GM18507 (cell line): ENCODE data around the gene JAKMIP1.

Experiments
- DNase-seq: peaks from one replicate; pipeline ENCODE4 v3.0.0; 2011; ENCODE audit warnings: low read depth; ENCODE audit not compliant: insufficient read length; ENCODE audit errors: extremely low spot score
- FAIRE-seq: peaks from 2 replicates; lab custom pipeline; 2011; peaks lifted over from hg19 to GRCh38; lab: Jason Lieb, UNC

JAKMIP1 gene

GRCh38 chr4:6205973-6206372 lies 5.6 kb upstream of the JAKMIP1 start:
- no peak for DNase-seq
- no peak for FAIRE-seq

- DNase-seq = no peak
- no peak for FAIRE-seq
Measured at GRCh38 chr4:6205567-6205931, 5.2 kb upstream of the JAKMIP1 start.

DNA sequence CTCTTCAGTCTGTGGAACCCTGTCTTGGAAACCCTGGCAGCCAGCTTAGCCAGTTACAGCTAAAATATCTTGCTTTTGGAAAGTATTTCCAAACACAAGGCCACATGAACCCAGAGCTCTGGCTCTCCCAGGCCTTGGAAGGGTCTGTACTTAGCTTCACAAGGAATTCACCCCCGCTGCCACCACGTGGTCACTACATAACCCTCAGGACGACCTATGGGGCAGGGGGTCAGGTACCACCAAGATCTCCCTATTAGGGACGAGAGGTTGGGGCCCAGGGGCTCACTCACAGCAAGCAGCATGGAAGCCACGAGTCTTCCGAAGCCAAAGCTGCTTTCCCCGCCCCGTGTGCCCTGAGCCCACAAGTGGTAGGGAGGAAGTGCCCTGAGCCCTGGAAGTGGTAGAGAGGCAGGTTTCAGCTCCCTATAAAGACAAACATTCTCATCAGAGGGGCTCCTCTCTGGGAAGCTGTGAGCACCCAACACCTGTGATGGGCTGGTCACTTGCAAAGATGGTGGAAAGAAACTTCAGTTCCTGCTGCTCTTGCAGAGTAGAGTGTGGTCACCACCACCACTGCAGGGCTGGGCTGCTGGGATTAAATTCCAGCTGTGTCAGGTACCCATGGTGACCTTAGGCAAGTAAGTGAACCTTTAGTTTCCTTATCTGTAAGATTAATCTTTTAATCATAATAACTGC lies 4.7 kb upstream of the JAKMIP1 start:
- FAIRE-seq (no peak), DNase-seq (no peak)

GRCh38 chr4:6204098-6204497 lies 3.7 kb upstream of the JAKMIP1 start:
- FAIRE-seq (no peak), DNase-seq (no peak)

GRCh38 chr4:6201580-6202091 lies 1.3 kb upstream of the JAKMIP1 start:
- DNase-seq (no peak), FAIRE-seq (peak; percentile 59)

DNA sequence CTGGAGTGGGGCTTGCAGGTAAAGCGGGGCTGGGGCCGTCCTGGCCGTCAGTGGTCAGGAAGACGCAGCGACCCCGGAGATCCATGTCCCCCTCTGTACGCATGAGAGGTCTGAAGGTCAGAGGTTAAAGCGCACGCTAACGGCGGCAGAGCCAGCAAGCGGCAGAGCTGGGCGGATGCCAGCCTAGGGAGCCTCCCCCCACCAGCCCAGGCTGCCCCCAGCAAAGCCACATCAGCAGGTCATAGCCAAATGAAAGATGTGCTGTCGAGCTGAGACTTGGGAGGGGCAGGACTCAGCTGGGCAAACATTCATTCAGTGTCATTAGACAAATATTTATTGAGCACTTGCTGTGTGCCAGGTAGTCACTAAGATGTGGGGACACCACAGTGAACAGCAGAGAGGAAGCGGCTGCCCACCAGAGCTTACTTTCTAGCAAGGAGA lies 593 bp upstream of the JAKMIP1 start:
- FAIRE-seq (no peak), DNase-seq (no peak)

- DNase-seq (no peak), FAIRE-seq (no peak)
Measured at GRCh38 chr4:6199422-6199921, 877 bp downstream of the JAKMIP1 start.

DNA sequence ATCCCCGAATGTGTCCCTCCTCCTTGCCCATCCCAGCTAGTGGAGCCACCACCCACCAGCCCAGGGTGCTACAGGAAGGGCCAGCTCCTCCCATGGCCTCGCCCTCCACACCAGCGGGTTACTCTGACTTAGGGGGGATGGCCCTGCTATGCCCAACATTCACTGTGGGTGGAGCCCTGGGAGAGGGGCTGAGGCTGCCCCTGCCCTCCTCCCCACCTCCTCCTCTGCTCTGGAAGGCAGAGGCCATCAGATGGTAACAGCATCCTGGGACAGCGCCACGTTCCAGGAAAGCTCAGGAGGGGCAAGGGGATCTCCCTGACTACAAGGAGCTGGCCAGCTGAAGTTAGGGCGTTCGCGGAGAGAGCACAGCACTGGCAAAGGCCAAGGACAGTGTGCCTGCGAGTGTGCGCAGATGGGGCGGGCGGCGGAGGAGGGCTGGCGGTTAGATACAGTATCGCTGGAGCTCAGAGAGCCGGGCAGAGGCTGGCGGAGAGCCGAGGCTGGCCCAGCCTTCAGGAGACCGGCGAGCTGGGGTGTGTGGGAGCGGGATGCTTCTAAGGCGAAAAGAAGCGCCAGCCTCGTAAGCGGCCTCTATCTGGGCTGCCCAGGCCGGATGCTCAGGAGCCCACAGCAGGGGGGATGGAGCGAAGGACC lies 1.5 kb downstream of the JAKMIP1 start:
- FAIRE-seq (no peak), DNase-seq (no peak)

GRCh38 chr4:6198278-6198677 lies 2.1 kb downstream of the JAKMIP1 start:
- no peak for FAIRE-seq

DNA sequence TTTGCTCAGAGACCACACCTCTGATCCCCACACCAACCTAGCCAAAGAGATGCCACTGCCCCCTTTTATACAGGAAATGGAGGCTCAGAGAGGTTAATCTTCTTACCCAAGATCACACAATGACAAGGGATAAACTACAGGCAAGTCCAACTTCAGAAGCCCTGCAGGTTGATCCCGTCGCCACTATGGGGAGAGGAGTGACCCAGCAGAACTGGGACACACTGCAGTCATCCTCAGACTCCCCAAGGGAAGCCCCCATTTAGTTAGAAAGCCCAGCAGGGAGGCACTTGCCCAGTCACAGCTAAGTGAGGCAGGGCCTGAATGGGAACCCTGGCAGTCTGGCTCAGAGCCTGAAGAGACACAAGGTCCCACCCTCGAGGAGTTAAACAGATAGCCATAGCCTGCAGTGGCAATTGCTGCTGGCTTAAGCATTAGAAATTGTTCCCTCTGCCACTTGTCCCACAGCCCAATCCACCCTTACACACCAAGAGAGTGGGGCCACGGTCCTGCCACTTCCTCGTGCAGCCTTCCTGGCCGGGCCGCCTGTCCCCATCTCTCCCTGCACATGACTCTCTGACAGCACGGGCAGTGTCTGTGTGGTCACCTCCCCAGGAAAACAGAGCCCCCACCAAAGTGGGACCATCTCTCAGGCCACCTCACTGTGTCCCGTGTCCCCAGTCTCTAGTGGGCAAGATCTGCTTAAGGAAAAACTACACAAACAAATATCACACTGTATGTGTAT lies 2.7 kb downstream of the JAKMIP1 start:
- FAIRE-seq (no peak), DNase-seq (no peak)

More at GRCh38 chr4:6198278-6198677, 2.1 kb downstream of the JAKMIP1 start:
- no peak for DNase-seq

- FAIRE-seq = no peak
- no peak for DNase-seq
Measured at GRCh38 chr4:6196871-6197270, 3.5 kb downstream of the JAKMIP1 start.

GRCh38 chr4:6196324-6196723 lies 4.0 kb downstream of the JAKMIP1 start:
- FAIRE-seq (no peak), DNase-seq (no peak)

DNA sequence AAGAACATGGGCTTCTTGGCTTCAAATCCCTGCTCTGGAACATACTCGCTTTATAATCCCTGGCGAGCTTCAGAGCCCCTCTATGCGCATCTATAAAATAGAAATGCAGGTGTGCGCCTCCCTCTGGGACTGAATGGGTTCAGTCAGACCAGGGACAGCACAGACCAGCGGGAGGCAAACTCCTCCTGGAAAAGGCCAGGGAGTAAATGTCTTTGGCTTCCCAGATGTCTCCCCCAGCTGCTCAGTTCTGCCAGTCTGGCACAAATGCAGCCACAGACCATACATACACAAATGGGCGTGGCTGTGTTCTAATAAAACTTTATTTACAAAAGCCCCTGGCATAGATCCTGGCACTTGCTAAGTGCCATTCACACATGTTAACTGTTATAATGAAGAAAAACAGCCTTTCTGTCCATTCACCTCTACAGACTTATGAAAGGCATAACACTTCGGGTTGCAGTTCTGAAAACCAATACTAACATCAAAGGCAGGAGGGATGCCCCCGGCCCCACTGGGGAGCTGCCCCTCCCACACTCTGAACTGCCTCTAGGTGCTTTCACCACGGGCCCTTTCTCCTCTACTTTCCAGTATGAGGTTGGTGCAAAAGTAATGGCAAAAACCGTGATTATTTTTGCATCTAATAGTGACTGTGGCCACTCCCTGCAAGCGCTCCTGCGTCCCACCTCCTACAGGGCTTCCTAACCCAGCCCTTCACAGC lies 4.6 kb downstream of the JAKMIP1 start:
- DNase-seq (no peak), FAIRE-seq (no peak)

- no peak for DNase-seq
- FAIRE-seq = no peak
Measured at GRCh38 chr4:6194458-6195195, 5.7 kb downstream of the JAKMIP1 start.

- DNase-seq (no peak), FAIRE-seq (no peak)
Measured at GRCh38 chr4:6193399-6193798, 7.0 kb downstream of the JAKMIP1 start.

DNA sequence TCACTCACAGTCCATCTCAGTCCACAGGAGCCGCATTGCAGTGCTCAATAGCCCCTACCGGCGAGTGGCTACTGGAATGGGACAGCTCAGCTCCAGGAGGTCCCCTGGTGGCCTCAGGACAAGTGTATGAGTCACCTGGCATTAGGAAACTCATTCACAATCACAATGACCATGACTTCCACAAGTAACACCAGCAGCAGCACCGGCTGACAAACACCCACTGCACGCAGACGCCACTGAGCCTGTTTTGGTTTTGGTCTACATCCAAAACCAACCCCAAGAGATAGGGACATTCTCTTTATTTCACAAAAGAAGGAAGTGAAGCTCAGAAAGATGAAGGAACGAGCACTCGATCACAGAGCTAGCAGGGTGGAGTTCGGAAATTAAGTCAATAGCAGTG lies 8.1 kb downstream of the JAKMIP1 start:
- no peak for FAIRE-seq

DNA sequence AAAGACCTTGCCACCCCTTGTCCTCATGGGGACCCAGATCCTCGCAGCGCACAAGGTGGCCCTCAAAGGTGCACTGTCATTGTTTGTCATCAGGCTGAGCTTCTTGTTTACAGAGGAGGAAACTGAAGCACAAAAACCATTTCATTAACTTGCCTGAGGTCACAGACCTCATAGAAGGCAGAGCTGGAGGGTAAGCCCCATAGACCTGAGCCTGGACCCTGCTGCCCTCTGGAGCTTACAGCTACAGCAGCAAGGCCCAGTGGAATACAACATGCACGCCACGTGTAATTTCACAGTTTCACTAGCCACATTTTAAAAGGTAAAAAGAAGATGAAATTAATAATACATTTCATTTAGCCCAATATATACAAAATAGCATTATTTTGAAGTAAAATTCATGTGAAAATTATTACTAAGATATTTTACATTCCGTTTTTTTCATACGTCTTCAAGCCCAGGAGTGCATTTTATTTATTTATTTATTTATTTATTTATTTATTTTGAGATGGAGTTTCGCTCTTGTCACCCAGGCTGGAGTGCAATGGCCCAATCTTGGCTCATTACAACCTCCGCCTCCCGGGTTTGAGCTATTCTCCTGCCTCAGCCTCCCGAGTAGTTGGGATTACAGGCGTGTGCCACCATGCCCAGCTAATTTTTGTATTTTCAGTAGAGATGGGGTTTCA lies 8.8 kb downstream of the JAKMIP1 start:
- DNase-seq = no peak
- FAIRE-seq = no peak

More for the DNA sequence above, 8.1 kb downstream of the JAKMIP1 start:
- no peak for DNase-seq

DNA sequence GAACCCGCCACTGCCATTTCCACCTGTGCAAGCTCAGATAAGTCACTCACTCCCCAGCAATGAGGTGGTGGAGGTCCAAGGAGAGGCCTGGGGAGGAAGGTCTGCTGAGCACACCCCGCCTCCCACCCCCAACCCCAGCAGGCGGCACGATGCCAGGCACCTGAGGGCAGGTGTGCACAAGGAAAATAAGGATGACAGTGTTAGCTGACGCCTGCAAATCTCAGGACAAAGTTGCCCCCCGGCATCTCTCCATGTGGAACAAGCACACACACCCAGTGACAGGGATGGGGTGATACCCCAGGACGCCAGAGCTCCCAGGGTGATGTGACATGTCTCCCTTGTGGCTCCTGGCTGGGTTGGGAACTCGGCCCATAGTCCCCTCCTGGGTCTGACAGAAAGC lies 9.9 kb downstream of the JAKMIP1 start:
- DNase-seq (no peak), FAIRE-seq (no peak)
